DND-41 (cell line): ENCODE results near the gene CYP19A1.

Experiments
- ATAC-seq: fragments of 200-7000 bp; cut with Tn5 transposase; 3 replicates; pipeline ENCODE4 v1.9.1; 2021; ENCODE audit warnings: low read depth; ENCODE audit not compliant: insufficient read depth
- DNase-seq: peaks from one replicate; pipeline ENCODE4 v3.0.0-alpha.2; 2020
- H2AFZ ChIP-seq: 2 replicates; pipeline ENCODE4 v1.6.0; 2012; ENCODE audit warnings: low read depth, low read length
- H3K27ac ChIP-seq: 2 replicates; pipeline ENCODE4 v1.5.1; 2012; ENCODE audit warnings: low read length, inconsistent platforms
- H3K27me3 ChIP-seq: fragments of 200-600 bp; sonication (generic); 2 replicates; pipeline ENCODE4 v1.6.0; 2012; ENCODE audit warnings: low read length, mild to moderate bottlenecking, inconsistent platforms; ENCODE audit not compliant: insufficient read depth, poor library complexity
- H3K36me3 ChIP-seq: 2 replicates; pipeline ENCODE4 v1.5.1; 2012; ENCODE audit warnings: low read length, inconsistent platforms; ENCODE audit not compliant: insufficient read depth
- H3K4me1 ChIP-seq: 2 replicates; pipeline ENCODE4 v1.5.1; 2012; ENCODE audit warnings: mild to moderate bottlenecking, low read length; ENCODE audit not compliant: insufficient read depth
- H3K4me2 ChIP-seq: 2 replicates; pipeline ENCODE4 v1.6.0; 2012; ENCODE audit warnings: mild to moderate bottlenecking, moderate library complexity, low read length, inconsistent platforms; ENCODE audit not compliant: insufficient read depth
- H3K4me3 ChIP-seq, 2 experiments: fragments of 200-600 bp in 1 of 2; shearing (Covaris generic) in 1 of 2; 2 replicates each; pipeline ENCODE4 v1.5.1; 2012 to 2016; ENCODE audit warnings: inconsistent platforms in 2 of 2, low read length in 2 of 2, mild to moderate bottlenecking in 2 of 2, low read depth in 1 of 2, moderate library complexity in 1 of 2
- H3K79me2 ChIP-seq: 2 replicates; pipeline ENCODE4 v1.6.0; 2012; ENCODE audit warnings: low read length, inconsistent platforms; ENCODE audit not compliant: insufficient read depth
- H3K9ac ChIP-seq: 2 replicates; pipeline ENCODE4 v1.6.0; 2012; ENCODE audit warnings: low read depth, mild to moderate bottlenecking, inconsistent platforms, low read length, moderate library complexity
- H3K9me3 ChIP-seq: 2 replicates; pipeline ENCODE4 v1.5.1; 2012; ENCODE audit warnings: low read length, moderate library complexity, mild to moderate bottlenecking, inconsistent platforms; ENCODE audit not compliant: insufficient read depth, severe bottlenecking
- H4K20me1 ChIP-seq: 2 replicates; pipeline ENCODE4 v1.6.0; 2012; ENCODE audit warnings: low read length; ENCODE audit not compliant: insufficient read depth
- CTCF ChIP-seq: IDR thresholded peaks from 2 replicates; pipeline ENCODE4 v1.5.1; 2012; ENCODE audit warnings: borderline replicate concordance, low read length, moderate library complexity, mild to moderate bottlenecking; ENCODE audit not compliant: poor library complexity, severe bottlenecking; ENCODE audit errors: extremely low read depth
- EZH2 ChIP-seq: IDR thresholded peaks from 3 replicates; pipeline ENCODE4 v1.6.1; 2012; ENCODE audit warnings: borderline replicate concordance, low read depth, mild to moderate bottlenecking, moderate library complexity, low read length, inconsistent platforms; ENCODE audit not compliant: severe bottlenecking

The CYP19A1 gene

GRCh38 chr15:51253366-51253765 is 85.0 kb downstream of the CYP19A1 start:
- TF ChIP-seq CTCF (no peak), EZH2 (no peak)
- Histone ChIP-seq H3K4me3 (no peak overlapping the region), H3K79me2 (no peaks in the 10 kb centered on the region), H2AFZ (no peak overlapping the region), H3K9ac (no peak overlapping the region), H3K27ac (no peak overlapping the region), H4K20me1 (no peaks in the 10 kb centered on the region), H3K4me2 (no peak overlapping the region), H3K9me3 (no peaks in the 10 kb centered on the region), H3K27me3 (no peaks in the 10 kb centered on the region), H3K4me1 (no peaks in the 10 kb centered on the region), H3K36me3 (no peaks in the 10 kb centered on the region)
- no peak for DNase-seq
- ATAC-seq = no peak

- TF ChIP-seq CTCF (no peak), EZH2 (no peak)
- Histone ChIP-seq H3K4me3 (no peak overlapping the region), H2AFZ (no peak overlapping the region), H3K27me3 (no peaks in the 10 kb centered on the region), H3K36me3 (no peaks in the 10 kb centered on the region), H3K9ac (no peak overlapping the region), H3K27ac (no peak overlapping the region), H4K20me1 (no peaks in the 10 kb centered on the region), H3K4me1 (no peaks in the 10 kb centered on the region), H3K79me2 (no peaks in the 10 kb centered on the region), H3K9me3 (no peaks in the 10 kb centered on the region), H3K4me2 (no peak overlapping the region)
- ATAC-seq (no peak), DNase-seq (no peak)
These were observed 85.7 kb downstream of the CYP19A1 start for GRCh38 chr15:51252671-51253070.

GRCh38 chr15:51251556-51251955 is 86.8 kb downstream of the CYP19A1 start:
- Histone ChIP-seq H3K27ac (no peak overlapping the region), H3K9ac (no peak overlapping the region), H3K9me3 (no peaks in the 10 kb centered on the region), H3K4me3 (no peak overlapping the region), H3K36me3 (no peaks in the 10 kb centered on the region), H3K27me3 (no peaks in the 10 kb centered on the region), H3K4me1 (no peaks in the 10 kb centered on the region), H4K20me1 (no peaks in the 10 kb centered on the region), H3K4me2 (no peak overlapping the region), H3K79me2 (no peaks in the 10 kb centered on the region), H2AFZ (no peak overlapping the region)
- DNase-seq = no peak
- no peak for ATAC-seq
- TF ChIP-seq CTCF = no peak
